HG03045 (cell line): ENCODE results near the gene MEX3A.
"Not testable (repeated sequence)": the region's sequence is repeated elsewhere in the genome, so short reads cannot be mapped to it uniquely, and the experiment has no call there.

Source experiments
- ATAC-seq: cut with Tn5 transposase; IDR thresholded peaks from one replicate; pipeline ENCODE4 v1.9.1; 2021; ENCODE audit warnings: mild to moderate bottlenecking, moderate library complexity; ENCODE audit not compliant: unreplicated experiment

Gene MEX3A

GRCh38 chr1:156082309-156083091 lies at the start of gene MEX3A:
TSS of gene MEX3A (minus strand) at chr1:156082465. CDS start at chr1:156081998, 467 bp downstream.
- no peak for ATAC-seq

GRCh38 chr1:156130578-156130942 lies 48.3 kb upstream of the MEX3A start:
- no peak for ATAC-seq

DNA sequence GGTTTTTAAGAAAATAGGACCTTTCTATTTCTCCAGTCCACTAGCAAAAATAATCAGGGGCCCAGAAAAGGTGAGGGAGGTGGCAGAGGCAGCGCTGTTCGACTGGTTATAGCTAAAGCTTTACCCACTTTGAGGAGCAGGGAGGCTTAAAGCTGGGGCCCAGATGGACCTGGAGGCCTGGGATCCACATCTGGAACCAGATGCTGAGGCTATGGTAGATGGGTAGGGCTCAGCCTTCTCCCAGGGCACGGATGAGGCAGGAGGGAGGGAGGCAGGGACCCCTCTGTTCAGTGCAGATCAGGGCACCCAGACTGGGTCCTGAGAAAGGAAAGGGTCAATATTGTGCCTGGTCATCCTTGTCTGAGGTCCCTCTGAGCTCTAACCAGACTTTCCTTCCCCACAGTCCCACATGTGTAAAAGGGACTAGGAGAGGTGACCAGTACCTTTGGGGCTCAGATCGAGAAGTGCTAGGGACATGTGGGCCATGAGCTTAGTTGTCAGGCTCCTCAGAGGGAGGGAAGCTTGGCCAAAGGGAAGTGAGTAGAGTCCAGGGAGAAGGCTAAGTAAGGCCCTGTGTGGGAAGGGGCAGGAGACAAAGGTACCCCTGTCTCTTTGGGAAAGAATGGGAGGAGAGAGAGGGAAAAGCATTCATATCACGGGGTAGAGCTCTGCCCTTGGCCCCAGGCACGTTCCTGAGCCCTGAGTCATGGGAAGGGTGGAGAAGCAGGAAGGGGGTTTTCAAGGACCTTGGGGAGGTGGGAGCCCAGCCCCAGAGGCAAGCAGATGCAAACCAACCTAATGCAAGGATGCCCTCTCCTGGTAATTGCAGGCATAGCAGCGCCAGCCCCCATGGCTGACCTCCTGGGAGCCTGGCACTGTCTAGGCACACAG lies 47.7 kb upstream of the MEX3A start:
- ATAC-seq, result no peak

GRCh38 chr1:156128654-156129597 lies 46.7 kb upstream of the MEX3A start:
- ATAC-seq, result no peak

DNA sequence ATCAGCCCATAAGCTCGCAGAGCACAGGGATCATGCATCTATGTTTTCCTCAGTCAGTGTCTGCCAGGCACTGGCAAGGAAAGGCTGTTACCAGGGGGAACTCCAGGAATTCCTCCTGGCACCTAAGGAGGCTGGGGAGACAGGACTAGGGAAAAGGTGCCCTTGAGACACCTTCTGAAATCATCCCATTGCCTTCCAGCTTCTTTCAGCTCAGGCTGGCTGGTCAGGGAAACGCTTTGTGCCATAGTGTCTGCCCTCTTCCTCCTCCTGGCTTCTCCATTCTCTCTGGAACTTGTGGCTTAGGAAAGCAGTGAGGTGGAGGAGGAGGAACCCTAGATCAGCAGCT lies 46.0 kb upstream of the MEX3A start:
- no peak for ATAC-seq

DNA sequence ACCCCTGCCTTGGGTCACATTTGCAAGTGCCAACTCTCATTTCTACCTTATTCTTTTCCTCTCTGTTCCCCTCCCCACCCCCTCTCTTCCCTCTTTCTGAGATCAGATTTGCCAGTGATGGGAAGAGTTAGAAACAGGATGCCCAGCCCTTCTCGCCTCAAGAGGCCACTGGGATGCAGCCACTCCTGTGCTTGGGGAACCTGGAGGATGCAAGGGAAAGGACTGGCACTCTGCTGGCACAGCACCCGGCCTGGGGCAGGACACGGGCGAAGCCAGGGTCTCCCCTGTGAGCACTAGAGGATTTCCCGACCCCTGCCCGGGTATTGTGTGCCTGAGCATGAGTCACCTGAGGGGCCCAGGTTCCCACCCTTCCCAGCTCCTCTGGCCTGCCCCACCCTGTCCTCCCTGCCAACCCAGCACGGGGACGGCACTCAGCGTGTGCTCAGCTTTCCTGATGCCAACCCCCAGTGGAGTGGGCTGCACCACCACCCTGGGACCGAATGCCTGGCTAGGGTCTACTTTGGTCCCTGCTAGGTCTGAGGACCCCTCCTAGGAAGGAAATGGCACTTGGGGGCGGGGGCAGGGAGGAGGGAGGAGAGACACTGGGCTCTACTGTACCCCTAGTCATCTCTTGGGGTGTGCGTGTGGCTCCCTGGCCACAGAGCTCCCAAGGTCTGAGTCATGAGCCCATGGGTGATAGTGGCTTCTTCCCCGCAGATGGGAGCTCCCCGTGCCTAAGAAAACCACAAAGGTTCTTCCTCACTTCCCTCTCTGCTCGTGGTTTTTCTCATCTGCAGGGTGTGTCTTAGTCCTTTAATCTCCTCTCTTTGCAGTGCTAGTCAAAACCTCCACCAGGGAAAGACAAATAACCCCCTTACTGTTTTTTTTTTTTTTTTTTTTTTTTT lies 44.6 kb upstream of the MEX3A start:
- ATAC-seq, result peak; percentile 52

- no peak for ATAC-seq
Observed at GRCh38 chr1:156126043-156126629, 43.9 kb upstream of the MEX3A start.

DNA sequence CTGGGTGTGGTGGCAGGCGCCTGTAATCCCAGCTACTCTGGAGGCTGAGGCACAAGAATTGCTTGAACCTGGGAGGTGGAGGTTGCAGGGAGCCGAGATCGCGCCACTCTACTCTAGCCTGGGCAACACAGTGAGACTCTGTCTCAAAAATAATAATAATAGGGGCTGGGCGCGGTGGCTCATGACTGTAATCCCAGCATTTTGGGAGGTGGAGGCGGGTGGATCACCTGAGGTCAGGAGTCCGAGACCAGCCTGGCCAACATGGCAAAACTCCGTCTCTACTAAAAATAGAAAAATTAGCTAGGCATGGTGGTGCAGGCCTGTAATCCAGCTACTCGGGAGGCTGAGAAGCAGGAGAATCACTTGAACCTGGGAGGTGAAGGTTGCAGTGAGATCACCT lies 43.3 kb upstream of the MEX3A start:
- ATAC-seq, result not testable (repeated sequence)

- no peak for ATAC-seq
Observed at GRCh38 chr1:156124557-156125483, 42.6 kb upstream of the MEX3A start.

- ATAC-seq, result no peak
Observed at GRCh38 chr1:156123356-156124196, 41.3 kb upstream of the MEX3A start.

DNA sequence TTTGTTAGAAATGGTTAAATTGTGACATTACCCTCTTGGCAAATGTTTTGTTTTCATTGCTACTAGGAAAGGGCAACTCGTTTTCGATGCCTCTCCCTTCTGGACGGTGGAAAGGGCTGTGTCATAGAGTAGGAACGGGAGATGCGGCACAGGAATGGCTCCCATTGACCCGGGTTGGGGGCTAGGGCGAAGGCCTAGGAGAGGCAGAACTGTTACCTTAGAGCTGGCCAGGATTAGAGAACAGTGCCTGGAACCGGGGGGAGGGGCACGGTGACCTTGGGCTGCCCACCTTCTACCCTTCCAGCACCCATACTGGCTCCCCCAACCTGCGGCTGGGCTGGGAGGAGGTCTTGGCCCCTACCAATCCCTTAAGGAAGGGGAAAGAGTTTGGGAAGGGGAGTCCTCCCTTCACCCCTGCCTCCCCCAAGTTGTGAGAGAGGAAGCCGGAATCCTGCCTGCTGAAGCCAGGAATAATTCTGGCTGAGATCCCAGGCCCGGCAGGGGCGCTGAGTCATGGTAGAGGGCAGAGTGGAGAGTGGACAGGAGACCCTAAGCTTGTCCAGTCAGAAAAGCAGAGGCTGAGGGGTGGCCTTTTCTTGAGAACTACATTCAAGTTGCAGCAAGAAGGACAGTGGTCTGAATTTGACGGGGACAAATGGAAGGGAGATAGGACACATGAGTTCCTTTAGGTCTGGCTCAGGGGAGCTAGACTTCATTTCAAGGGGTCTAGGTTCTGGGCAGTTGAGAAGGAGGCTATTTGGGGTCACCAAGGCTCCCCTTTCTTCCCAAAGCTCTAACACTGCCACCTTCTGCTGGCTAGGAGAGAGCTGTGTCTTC lies 40.5 kb upstream of the MEX3A start:
- ATAC-seq, result no peak

DNA sequence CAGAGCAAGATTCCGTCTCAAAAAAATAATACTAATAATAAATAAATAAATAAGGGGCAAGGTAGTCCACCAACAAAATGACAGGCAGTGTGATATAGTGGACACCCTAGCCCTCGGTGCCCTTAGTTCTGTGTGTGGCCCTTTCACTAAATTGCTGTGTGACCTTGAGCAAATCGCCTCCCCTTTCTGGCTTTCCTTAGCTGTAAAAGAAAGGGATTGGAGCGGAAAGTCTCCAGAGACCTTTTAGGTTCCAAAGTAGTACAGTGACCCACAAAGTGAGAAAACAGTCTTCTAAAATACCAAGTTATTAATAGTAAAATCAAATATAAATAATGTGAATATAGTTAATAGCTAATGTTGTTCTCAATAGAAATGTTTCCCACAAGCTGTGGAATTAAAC lies 39.8 kb upstream of the MEX3A start:
- no peak for ATAC-seq

- ATAC-seq, result no peak
Observed at GRCh38 chr1:156121457-156121856, 39.2 kb upstream of the MEX3A start.

DNA sequence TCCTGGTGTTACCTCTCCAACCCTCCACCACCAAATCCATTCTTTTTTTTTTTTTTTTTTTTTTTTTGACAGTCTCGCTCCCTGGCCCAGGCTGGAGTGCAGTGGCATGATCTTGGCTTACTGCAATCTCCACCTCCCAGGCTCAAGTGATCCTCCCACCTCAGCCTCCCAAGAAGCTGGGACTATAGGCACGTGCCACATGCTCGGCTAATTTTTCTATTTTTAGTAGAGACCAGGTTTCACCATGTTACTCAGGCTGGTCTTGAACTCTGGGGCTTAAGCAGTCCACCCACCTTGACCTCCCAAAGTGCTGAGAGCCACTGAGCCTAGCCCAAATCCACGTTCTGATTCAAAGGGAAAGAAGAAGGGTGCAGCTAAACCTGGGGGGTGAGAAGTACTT lies 38.7 kb upstream of the MEX3A start:
- ATAC-seq, result not testable (repeated sequence)

DNA sequence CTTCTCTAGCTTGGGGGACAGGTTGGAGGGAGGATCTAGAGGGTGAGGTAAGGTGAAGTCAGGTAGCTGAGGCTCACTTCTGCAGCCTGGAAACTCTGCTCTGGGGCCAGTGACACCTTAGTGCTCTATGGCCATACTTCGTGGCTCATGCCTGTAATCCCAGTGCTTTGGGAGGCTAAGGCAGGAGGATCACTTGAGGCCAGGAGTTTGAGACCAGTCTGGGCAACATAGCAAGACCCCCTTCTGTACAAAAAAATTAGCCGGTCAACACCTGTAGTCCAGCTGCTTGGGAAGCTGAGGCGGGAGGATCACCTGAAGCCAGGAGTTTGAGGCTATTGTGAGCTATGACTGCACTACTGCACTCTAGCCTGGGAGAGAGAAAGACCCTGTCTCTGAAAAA lies 38.1 kb upstream of the MEX3A start:
- no peak for ATAC-seq

GRCh38 chr1:156119503-156120209 lies 37.4 kb upstream of the MEX3A start:
- ATAC-seq, result no peak
